Lower leg skin (tissue), 4 donors: ENCODE measurements around the gene BPIFB1. TPM values are rescaled to one million over a fixed set of nuclear protein-coding genes. Genes with fewer than 3 reads are reported as not detected.

Source experiments
- DNase-seq, 2 donors: peaks; one replicate each; pipeline ENCODE4 v3.0.0-alpha.2; 2019; ENCODE audit warnings: low spot score in 2 of 2
- H3K4me3 ChIP-seq: fragments of 200-600 bp; sonication (generic); 2 replicates; pipeline ENCODE4 v1.5.1; 2017; ENCODE audit warnings: mild to moderate bottlenecking, low read depth; ENCODE audit not compliant: poor library complexity, severe bottlenecking
- POLR2A ChIP-seq, 2 donors: fragments of 450-650 bp; IDR thresholded peaks; one replicate each; pipeline ENCODE4 v1.6.1; 2016 to 2017; ENCODE audit warnings: antibody characterized with exemption in 2 of 2, mild to moderate bottlenecking in 1 of 2, moderate library complexity in 1 of 2
- WGBS, 2 donors: methylation state at CpG; one replicate each; pipeline ENCODE4 v1.1.5; 2018; 5-methylcytosine and 5-hydroxymethylcytosine counted together
- intact Hi-C: fragments of 100-400 bp; cut with DNase I; formaldehyde crosslinking; loops from one replicate; pipeline ENCODE4 v1.15.0; 2023; ENCODE audit warnings: low total_unique reads
- total RNA-seq, 4 donors: library from RNA; depleted of rRNA; stranded (reverse); fragments of >200 nt; gene quantifications; one replicate each; pipeline ENCODE4 v1.1.0, GENCODE V29; 2016
- TF ChIP-seq, protein P1 (sequence below), 3 donors: fragments of 450-650 bp; IDR thresholded peaks; one replicate each; pipeline ENCODE4 v1.5.1; 2016; ENCODE audit warnings: antibody characterized with exemption in 3 of 3, mild to moderate bottlenecking in 3 of 3, moderate library complexity in 2 of 3

BPIFB1 gene
- total RNA-seq, 4 donors from 2014 or later: not detected

- DNase-seq: no peak
- WGBS, 2 donors: 69 to 98% methylated on average over 3 of the region's 3 CpGs
- no peak for TF ChIP-seq POLR2A (IDR thresholded peaks at IDR 0.05)
- TF ChIP-seq, protein P1, sequence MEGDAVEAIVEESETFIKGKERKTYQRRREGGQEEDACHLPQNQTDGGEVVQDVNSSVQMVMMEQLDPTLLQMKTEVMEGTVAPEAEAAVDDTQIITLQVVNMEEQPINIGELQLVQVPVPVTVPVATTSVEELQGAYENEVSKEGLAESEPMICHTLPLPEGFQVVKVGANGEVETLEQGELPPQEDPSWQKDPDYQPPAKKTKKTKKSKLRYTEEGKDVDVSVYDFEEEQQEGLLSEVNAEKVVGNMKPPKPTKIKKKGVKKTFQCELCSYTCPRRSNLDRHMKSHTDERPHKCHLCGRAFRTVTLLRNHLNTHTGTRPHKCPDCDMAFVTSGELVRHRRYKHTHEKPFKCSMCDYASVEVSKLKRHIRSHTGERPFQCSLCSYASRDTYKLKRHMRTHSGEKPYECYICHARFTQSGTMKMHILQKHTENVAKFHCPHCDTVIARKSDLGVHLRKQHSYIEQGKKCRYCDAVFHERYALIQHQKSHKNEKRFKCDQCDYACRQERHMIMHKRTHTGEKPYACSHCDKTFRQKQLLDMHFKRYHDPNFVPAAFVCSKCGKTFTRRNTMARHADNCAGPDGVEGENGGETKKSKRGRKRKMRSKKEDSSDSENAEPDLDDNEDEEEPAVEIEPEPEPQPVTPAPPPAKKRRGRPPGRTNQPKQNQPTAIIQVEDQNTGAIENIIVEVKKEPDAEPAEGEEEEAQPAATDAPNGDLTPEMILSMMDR (IDR thresholded peaks at IDR 0.05): no peak
- intact Hi-C loops: no loop called here
- no peak overlapping the region for H3K4me3 ChIP-seq
These were observed 39.4 kb downstream of the BPIFB1 start for GRCh38 chr20:33322456-33322855.

GRCh38 chr20:33323236-33323635, 40.2 kb downstream of the BPIFB1 start:
- no peak for TF ChIP-seq POLR2A (IDR thresholded peaks at IDR 0.05)
- TF ChIP-seq, protein P1 (IDR thresholded peaks at IDR 0.05): no peak
- intact Hi-C loops: no loop called here
- WGBS, 2 donors: 65 to 70% methylated on average over 8 of the region's 8 CpGs
- H3K4me3 ChIP-seq: no peak overlapping the region
- no peak for DNase-seq

- no peak overlapping the region for H3K4me3 ChIP-seq
- no peak for DNase-seq
- WGBS, 2 donors: 70 to 78% methylated on average over 2 of the region's 2 CpGs
- intact Hi-C loops: no loop called here
- no peak for TF ChIP-seq POLR2A (IDR thresholded peaks at IDR 0.05)
- TF ChIP-seq, protein P1 (IDR thresholded peaks at IDR 0.05): no peak
These were observed 42.3 kb downstream of the BPIFB1 start for GRCh38 chr20:33325350-33325749.

GRCh38 chr20:33328157-33329137, 45.4 kb downstream of the BPIFB1 start:
- 67 to 70% methylated on average over 23 of the region's 23 CpGs for WGBS, 2 donors

GRCh38 chr20:33332905-33333456, 50.0 kb downstream of the BPIFB1 start:
- TF ChIP-seq POLR2A (IDR thresholded peaks at IDR 0.05): no peak
- TF ChIP-seq, protein P1 (IDR thresholded peaks at IDR 0.05): no peak
- intact Hi-C loops: no loop called here
- H3K4me3 ChIP-seq: no peak overlapping the region
- 49 to 51% methylated on average over 19 to 20 of the region's 20 CpGs for WGBS, 2 donors
- DNase-seq: no peak

More at GRCh38 chr20:33328157-33329137, 45.4 kb downstream of the BPIFB1 start:
- TF ChIP-seq POLR2A (IDR thresholded peaks at IDR 0.05): no peak
- TF ChIP-seq, protein P1 (IDR thresholded peaks at IDR 0.05): no peak
- DNase-seq: no peak
- H3K4me3 ChIP-seq: no peak overlapping the region
- intact Hi-C loops: no loop called here
